ENCODE data around the gene GJA4.

GJA4 gene

DNA sequence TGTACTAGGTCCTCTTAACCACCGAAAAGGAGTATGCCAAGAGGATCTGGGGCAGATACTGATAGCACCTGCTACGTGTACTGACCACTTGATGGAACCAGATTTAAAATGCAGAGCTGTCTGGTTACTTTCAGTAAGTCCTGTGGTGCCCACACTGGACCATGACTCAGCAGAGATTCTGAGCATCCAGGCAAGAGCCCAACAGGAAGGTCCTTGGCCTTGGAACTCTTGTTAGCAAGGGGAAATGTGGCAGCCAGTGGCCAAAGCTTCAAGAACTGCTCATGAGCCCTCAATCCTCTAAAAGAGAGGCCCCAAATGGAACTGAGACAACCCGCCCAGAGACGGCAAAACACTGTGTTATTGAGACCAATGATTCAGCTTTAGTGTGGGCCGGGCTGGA lies 42.2 kb upstream of the GJA4 start:
- H2BK120ac ChIP-seq (ENCODE audit: low read depth, low read length), result no peak overlapping the region
- H3K79me1 ChIP-seq (replicated peaks; ENCODE audit: low read length, poor library complexity, severe bottlenecking), result no peaks in the 10 kb centered on the region
- H3K14ac ChIP-seq (ENCODE audit: low read length in 2 of 2), result no peak overlapping the region
- H2BK15ac ChIP-seq (ENCODE audit: low read depth, poor library complexity, severe bottlenecking), result no peak overlapping the region
- H4K91ac ChIP-seq (ENCODE audit: low read length), result no peak overlapping the region
- no peak overlapping the region for H2AFZ ChIP-seq (ENCODE audit: low read depth, low read length)
- H3K27ac ChIP-seq (ENCODE audit: low read length, poor library complexity, severe bottlenecking), result no peak overlapping the region
- no peaks in the 10 kb centered on the region for H3K4me1 ChIP-seq (ENCODE audit: control insufficient read depth, insufficient read depth, low read depth, low read length)
- peaks cover 11% of the 10 kb centered on the region for H3K9me3 ChIP-seq (ENCODE audit: control insufficient read depth, low read length)
- H3K4me3 ChIP-seq (ENCODE audit: insufficient read depth in 1 of 2, low read depth in 1 of 2, low read length in 2 of 2), result no peak overlapping the region
- no peak overlapping the region for H3K4me2 ChIP-seq (ENCODE audit: low read length, poor library complexity, severe bottlenecking)
- no peak for DNase-seq
- H2BK12ac ChIP-seq (ENCODE audit: low read length in 2 of 2), result no peak overlapping the region
- H3K9ac ChIP-seq (ENCODE audit: low read length), result no peak overlapping the region
- H3K23ac ChIP-seq (ENCODE audit: low read length in 2 of 2), result no peak overlapping the region
- WGBS, result 74% methylated on average over 5 of the region's 5 CpGs
- no peak overlapping the region for H3K18ac ChIP-seq (ENCODE audit: low read depth in 1 of 2, low read length in 2 of 2)
- no peak overlapping the region for H3K4ac ChIP-seq (ENCODE audit: low read depth in 1 of 2, low read length in 2 of 2)
- peaks cover 0 to 63% of the 10 kb centered on the region in 2 experiments for H3K27me3 ChIP-seq (ENCODE audit: control insufficient read depth in 1 of 2, insufficient read depth in 1 of 2, low read length in 2 of 2)
- H3K36me3 ChIP-seq (ENCODE audit: control insufficient read depth in 1 of 2, insufficient read depth in 2 of 2, low read depth in 1 of 2, low read length in 2 of 2), result no peaks in the 10 kb centered on the region
- no peak overlapping the region for H2BK5ac ChIP-seq (ENCODE audit: low read depth, low read length, poor library complexity, severe bottlenecking)
- no peak overlapping the region for H2AK5ac ChIP-seq (ENCODE audit: low read length, severe bottlenecking)
- no peak overlapping the region for H4K8ac ChIP-seq (ENCODE audit: low read length)

GRCh38 chr1:34753163-34753562 lies 39.6 kb upstream of the GJA4 start:
- Histone ChIP-seq H3K18ac (ENCODE audit: low read depth in 1 of 2, low read length in 2 of 2) (no peak overlapping the region), H3K4me1 (ENCODE audit: control insufficient read depth, insufficient read depth, low read depth, low read length) (no peaks in the 10 kb centered on the region), H3K23ac (ENCODE audit: low read length in 2 of 2) (no peak overlapping the region), H3K36me3 (ENCODE audit: control insufficient read depth in 1 of 2, insufficient read depth in 2 of 2, low read depth in 1 of 2, low read length in 2 of 2) (no peaks in the 10 kb centered on the region), H3K4ac (ENCODE audit: low read depth in 1 of 2, low read length in 2 of 2) (no peak overlapping the region), H3K14ac (ENCODE audit: low read length in 2 of 2) (no peak overlapping the region), H2BK120ac (ENCODE audit: low read depth, low read length) (no peak overlapping the region), H3K9me3 (ENCODE audit: control insufficient read depth, low read length) (peaks cover 11% of the 10 kb centered on the region), H3K27me3 (ENCODE audit: control insufficient read depth in 1 of 2, insufficient read depth in 1 of 2, low read length in 2 of 2) (peaks cover 0 to 56% of the 10 kb centered on the region in 2 experiments), H2AFZ (ENCODE audit: low read depth, low read length) (no peak overlapping the region), H2BK15ac (ENCODE audit: low read depth, poor library complexity, severe bottlenecking) (no peak overlapping the region), H3K4me3 (ENCODE audit: insufficient read depth in 1 of 2, low read depth in 1 of 2, low read length in 2 of 2) (no peak overlapping the region), H2AK5ac (ENCODE audit: low read length, severe bottlenecking) (no peak overlapping the region), H4K8ac (ENCODE audit: low read length) (no peak overlapping the region), H3K4me2 (ENCODE audit: low read length, poor library complexity, severe bottlenecking) (no peak overlapping the region), H4K91ac (ENCODE audit: low read length) (no peak overlapping the region), H3K27ac (ENCODE audit: low read length, poor library complexity, severe bottlenecking) (no peak overlapping the region), H2BK12ac (ENCODE audit: low read length in 2 of 2) (no peak overlapping the region), H3K9ac (ENCODE audit: low read length) (no peak overlapping the region), H3K79me1 (replicated peaks; ENCODE audit: low read length, poor library complexity, severe bottlenecking) (no peaks in the 10 kb centered on the region), H2BK5ac (ENCODE audit: low read depth, low read length, poor library complexity, severe bottlenecking) (no peak overlapping the region)
- no peak for DNase-seq
- 94% methylated on average over 3 of the region's 3 CpGs for WGBS

- H4K8ac ChIP-seq (ENCODE audit: low read length), result no peak within 1 kb of the TSS
- no peak within 1 kb of the TSS for H3K23ac ChIP-seq (ENCODE audit: low read length in 2 of 2)
- no peak within 1 kb of the TSS for H3K18ac ChIP-seq (ENCODE audit: low read depth in 1 of 2, low read length in 2 of 2)
- H3K4me2 ChIP-seq (ENCODE audit: low read length, poor library complexity, severe bottlenecking), result no peak within 1 kb of the TSS
- 57% methylated on average over 10 of the region's 13 CpGs for WGBS
- no peaks in the 10 kb centered on the region for H3K36me3 ChIP-seq (ENCODE audit: control insufficient read depth in 1 of 2, insufficient read depth in 2 of 2, low read depth in 1 of 2, low read length in 2 of 2)
- H3K4ac ChIP-seq (ENCODE audit: low read depth in 1 of 2, low read length in 2 of 2), result no peak within 1 kb of the TSS
- no peak within 1 kb of the TSS for H2BK5ac ChIP-seq (ENCODE audit: low read depth, low read length, poor library complexity, severe bottlenecking)
- H3K9ac ChIP-seq (ENCODE audit: low read length), result no peak within 1 kb of the TSS
- peaks cover 11% of the 10 kb centered on the region for H3K9me3 ChIP-seq (ENCODE audit: control insufficient read depth, low read length)
- no peak within 1 kb of the TSS for H3K27ac ChIP-seq (ENCODE audit: low read length, poor library complexity, severe bottlenecking)
- no peak within 1 kb of the TSS for H2BK120ac ChIP-seq (ENCODE audit: low read depth, low read length)
- no peak within 1 kb of the TSS for H4K91ac ChIP-seq (ENCODE audit: low read length)
- H3K4me1 ChIP-seq (ENCODE audit: control insufficient read depth, insufficient read depth, low read depth, low read length), result peaks cover 2% of the 10 kb centered on the region
- H2BK15ac ChIP-seq (ENCODE audit: low read depth, poor library complexity, severe bottlenecking), result no peak within 1 kb of the TSS
- H3K4me3 ChIP-seq (ENCODE audit: insufficient read depth in 1 of 2, low read depth in 1 of 2, low read length in 2 of 2), result no peak within 1 kb of the TSS
- no peak within 1 kb of the TSS for H2AK5ac ChIP-seq (ENCODE audit: low read length, severe bottlenecking)
- H3K27me3 ChIP-seq (ENCODE audit: control insufficient read depth in 1 of 2, insufficient read depth in 1 of 2, low read length in 2 of 2), result peaks cover 0 to 56% of the 10 kb centered on the region in 2 experiments
- no peak within 1 kb of the TSS for H2BK12ac ChIP-seq (ENCODE audit: low read length in 2 of 2)
- H2AFZ ChIP-seq (ENCODE audit: low read depth, low read length), result no peak within 1 kb of the TSS
- H3K79me1 ChIP-seq (replicated peaks; ENCODE audit: low read length, poor library complexity, severe bottlenecking), result no peaks in the 10 kb centered on the region
- H3K14ac ChIP-seq (ENCODE audit: low read length in 2 of 2), result no peak within 1 kb of the TSS
- DNase-seq, result no peak
Measured at GRCh38 chr1:34754964-34755637, 37.7 kb upstream of the GJA4 start, which contains the start of gene GJB5. Gene GJB5 (plus strand): TSS chr1:34755047. CDS start chr1:34757331, 2,284 bp downstream.

DNA sequence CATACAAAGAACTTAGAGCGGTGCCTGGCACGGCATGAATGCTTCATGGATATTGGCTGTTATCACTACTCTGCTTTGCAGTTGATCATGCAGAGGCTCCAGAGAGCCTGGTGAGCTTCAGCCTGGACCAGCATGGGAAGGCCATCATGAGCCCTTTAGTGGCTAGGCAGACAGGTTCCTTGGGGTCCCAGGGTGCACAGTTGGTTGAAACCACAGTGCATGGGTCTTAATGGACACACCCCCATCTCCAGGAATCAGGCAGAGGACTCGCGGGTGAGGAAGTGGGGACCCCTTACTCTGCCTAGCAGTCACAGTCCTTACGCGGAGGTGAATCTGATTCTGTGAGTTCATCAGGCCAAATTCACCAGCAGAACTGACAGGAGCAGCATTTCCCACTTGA lies 36.8 kb upstream of the GJA4 start:
- Histone ChIP-seq H4K8ac (ENCODE audit: low read length) (no peak overlapping the region), H4K91ac (ENCODE audit: low read length) (no peak overlapping the region)

More for the DNA sequence above, 36.8 kb upstream of the GJA4 start:
- Histone ChIP-seq H3K27ac (ENCODE audit: low read length, poor library complexity, severe bottlenecking) (no peak overlapping the region), H2BK120ac (ENCODE audit: low read depth, low read length) (no peak overlapping the region), H3K14ac (ENCODE audit: low read length in 2 of 2) (no peak overlapping the region), H3K9me3 (ENCODE audit: control insufficient read depth, low read length) (peaks cover 11% of the 10 kb centered on the region), H3K79me1 (replicated peaks; ENCODE audit: low read length, poor library complexity, severe bottlenecking) (no peaks in the 10 kb centered on the region), H3K23ac (ENCODE audit: low read length in 2 of 2) (no peak overlapping the region), H3K4me1 (ENCODE audit: control insufficient read depth, insufficient read depth, low read depth, low read length) (peaks cover 2% of the 10 kb centered on the region), H3K4ac (ENCODE audit: low read depth in 1 of 2, low read length in 2 of 2) (no peak overlapping the region), H3K4me2 (ENCODE audit: low read length, poor library complexity, severe bottlenecking) (no peak overlapping the region), H3K36me3 (ENCODE audit: control insufficient read depth in 1 of 2, insufficient read depth in 2 of 2, low read depth in 1 of 2, low read length in 2 of 2) (no peaks in the 10 kb centered on the region), H3K27me3 (ENCODE audit: control insufficient read depth in 1 of 2, insufficient read depth in 1 of 2, low read length in 2 of 2) (peaks cover 0 to 58% of the 10 kb centered on the region in 2 experiments), H3K4me3 (ENCODE audit: insufficient read depth in 1 of 2, low read depth in 1 of 2, low read length in 2 of 2) (no peak overlapping the region), H2BK5ac (ENCODE audit: low read depth, low read length, poor library complexity, severe bottlenecking) (no peak overlapping the region), H2BK12ac (ENCODE audit: low read length in 2 of 2) (no peak overlapping the region), H3K9ac (ENCODE audit: low read length) (no peak overlapping the region), H2AFZ (ENCODE audit: low read depth, low read length) (no peak overlapping the region), H2BK15ac (ENCODE audit: low read depth, poor library complexity, severe bottlenecking) (no peak overlapping the region), H3K18ac (ENCODE audit: low read depth in 1 of 2, low read length in 2 of 2) (no peak overlapping the region), H2AK5ac (ENCODE audit: low read length, severe bottlenecking) (no peak overlapping the region)
- no peak for DNase-seq
- WGBS, result 91% methylated on average over 6 of the region's 6 CpGs

All from mesenchymal stem cell (in vitro differentiated cells and primary cell).